ENCODE data around the gene CZIB. TPM values are rescaled to one million over a fixed set of nuclear protein-coding genes. Genes with fewer than 3 reads are reported as not detected.

CZIB gene
- total RNA-seq (10 to 100 TPM; 44.7 to 57.0 (median 49.3) TPM), polyA plus RNA-seq (63.4 TPM)
- long read RNA-seq, donor 1, transcript C1orf123-201 (8 exons, 1,085 nt): major isoform, 20 of 36 reads
- long read RNA-seq, donor 1, partial matches to known transcripts: 5 of 36 reads
- long read RNA-seq, donor 1, other reads (novel, unspliced or antisense): 5 of 36 reads
- long read RNA-seq, donor 2, transcript C1orf123-201 (8 exons, 1,085 nt): major isoform, 12 of 28 reads
- long read RNA-seq, donor 2, partial matches to known transcripts: 0 of 28 reads
- long read RNA-seq, donor 2, other reads (novel, unspliced or antisense): 14 of 28 reads
- long read RNA-seq, donor 3, transcript C1orf123-201 (8 exons, 1,085 nt): major isoform, 38 of 53 reads
- long read RNA-seq, donor 3, partial matches to known transcripts: 3 of 53 reads
- long read RNA-seq, donor 3, other reads (novel, unspliced or antisense): 9 of 53 reads
- long read RNA-seq, donor 4, transcript C1orf123-201 (8 exons, 1,085 nt): major isoform, 12 of 23 reads
- long read RNA-seq, donor 4, partial matches to known transcripts: 1 of 23 reads
- long read RNA-seq, donor 4, other reads (novel, unspliced or antisense): 8 of 23 reads

GRCh38 chr1:53220171-53220961 is at the start of gene CZIB:
Gene CZIB, minus strand, starts transcription at chr1:53220634. Its CDS starts 59 bp downstream, at chr1:53220575.
- H3K9me3 ChIP-seq (ENCODE audit: control insufficient read depth, low read length): no peaks in the 10 kb centered on the region
- H3K4me3 ChIP-seq (ENCODE audit: low read length): peak within 1 kb of the TSS; percentile 44
- H3K4me1 ChIP-seq (ENCODE audit: control insufficient read depth, insufficient read depth, low read length): peaks cover 2% of the 10 kb centered on the region
- H3K27me3 ChIP-seq (ENCODE audit: control insufficient read depth, insufficient read depth): no peaks in the 10 kb centered on the region
- peak; percentile 98 for ATAC-seq
- DNase-seq: peak; percentile 97 to 99 (median 98)
- WGBS: under 1% methylated on average over 61 of the region's 61 CpGs
- H3K27ac ChIP-seq (ENCODE audit: low read length): peak within 1 kb of the TSS; percentile 89
- intact Hi-C loops (cut with DNase I): no loop called here

GRCh38 chr1:53270107-53270506 is 49.7 kb upstream of the CZIB start:
- no peak overlapping the region for H3K27ac ChIP-seq (ENCODE audit: low read length)
- DNase-seq (no peak), ATAC-seq (no peak)
- intact Hi-C loops (cut with DNase I): no loop called here
- H3K27me3 ChIP-seq (ENCODE audit: control insufficient read depth, insufficient read depth): no peaks in the 10 kb centered on the region
- WGBS: 83% methylated on average over 1 of the region's 1 CpG
- no peaks in the 10 kb centered on the region for H3K4me1 ChIP-seq (ENCODE audit: control insufficient read depth, insufficient read depth, low read length)
- no peak overlapping the region for H3K4me3 ChIP-seq (ENCODE audit: low read length)
- no peaks in the 10 kb centered on the region for H3K9me3 ChIP-seq (ENCODE audit: control insufficient read depth, low read length)

- H3K4me3 ChIP-seq (ENCODE audit: low read length): no peak overlapping the region
- intact Hi-C loops (cut with DNase I): no loop called here
- no peaks in the 10 kb centered on the region for H3K4me1 ChIP-seq (ENCODE audit: control insufficient read depth, insufficient read depth, low read length)
- no peaks in the 10 kb centered on the region for H3K27me3 ChIP-seq (ENCODE audit: control insufficient read depth, insufficient read depth)
- ATAC-seq (no peak), DNase-seq (no peak)
- no peaks in the 10 kb centered on the region for H3K9me3 ChIP-seq (ENCODE audit: control insufficient read depth, low read length)
- no peak overlapping the region for H3K27ac ChIP-seq (ENCODE audit: low read length)
Observed at GRCh38 chr1:53267761-53268160, 47.3 kb upstream of the CZIB start.

GRCh38 chr1:53266038-53266437 is 45.6 kb upstream of the CZIB start:
- H3K9me3 ChIP-seq (ENCODE audit: control insufficient read depth, low read length): no peaks in the 10 kb centered on the region
- intact Hi-C loops (cut with DNase I): no loop called here
- no peaks in the 10 kb centered on the region for H3K27me3 ChIP-seq (ENCODE audit: control insufficient read depth, insufficient read depth)
- ATAC-seq (no peak), DNase-seq (no peak)
- H3K4me3 ChIP-seq (ENCODE audit: low read length): no peak overlapping the region
- no peaks in the 10 kb centered on the region for H3K4me1 ChIP-seq (ENCODE audit: control insufficient read depth, insufficient read depth, low read length)
- H3K27ac ChIP-seq (ENCODE audit: low read length): no peak overlapping the region

- intact Hi-C loops (cut with DNase I): no loop called here
- no peaks in the 10 kb centered on the region for H3K27me3 ChIP-seq (ENCODE audit: control insufficient read depth, insufficient read depth)
- H3K27ac ChIP-seq (ENCODE audit: low read length): no peak overlapping the region
- H3K4me3 ChIP-seq (ENCODE audit: low read length): no peak overlapping the region
- WGBS: 96% methylated on average over 4 of the region's 4 CpGs
- H3K9me3 ChIP-seq (ENCODE audit: control insufficient read depth, low read length): no peaks in the 10 kb centered on the region
- DNase-seq (no peak), ATAC-seq (no peak)
- H3K4me1 ChIP-seq (ENCODE audit: control insufficient read depth, insufficient read depth, low read length): no peaks in the 10 kb centered on the region
Observed at GRCh38 chr1:53265581-53265980, 45.1 kb upstream of the CZIB start.

- Histone ChIP-seq H3K27me3 (ENCODE audit: control insufficient read depth, insufficient read depth) (no peaks in the 10 kb centered on the region), H3K9me3 (ENCODE audit: control insufficient read depth, low read length) (no peaks in the 10 kb centered on the region), H3K27ac (ENCODE audit: low read length) (no peak overlapping the region), H3K4me3 (ENCODE audit: low read length) (no peak overlapping the region), H3K4me1 (ENCODE audit: control insufficient read depth, insufficient read depth, low read length) (no peaks in the 10 kb centered on the region)
- ATAC-seq: no peak
- 96% methylated on average over 11 of the region's 11 CpGs for WGBS
- DNase-seq: no peak
- intact Hi-C loops (cut with DNase I): no loop called here
Observed at GRCh38 chr1:53264048-53264447, 43.6 kb upstream of the CZIB start.

GRCh38 chr1:53262000-53262399 is 41.6 kb upstream of the CZIB start:
- no peak overlapping the region for H3K27ac ChIP-seq (ENCODE audit: low read length)
- no peak overlapping the region for H3K4me3 ChIP-seq (ENCODE audit: low read length)
- ATAC-seq (no peak), DNase-seq (no peak)
- intact Hi-C loops (cut with DNase I): no loop called here
- H3K4me1 ChIP-seq (ENCODE audit: control insufficient read depth, insufficient read depth, low read length): no peaks in the 10 kb centered on the region
- no peaks in the 10 kb centered on the region for H3K27me3 ChIP-seq (ENCODE audit: control insufficient read depth, insufficient read depth)
- WGBS: 90% methylated on average over 3 of the region's 3 CpGs
- H3K9me3 ChIP-seq (ENCODE audit: control insufficient read depth, low read length): no peaks in the 10 kb centered on the region

- Histone ChIP-seq H3K27ac (ENCODE audit: low read length) (no peak overlapping the region), H3K4me3 (ENCODE audit: low read length) (no peak overlapping the region), H3K9me3 (ENCODE audit: control insufficient read depth, low read length) (no peaks in the 10 kb centered on the region), H3K4me1 (ENCODE audit: control insufficient read depth, insufficient read depth, low read length) (no peaks in the 10 kb centered on the region), H3K27me3 (ENCODE audit: control insufficient read depth, insufficient read depth) (no peaks in the 10 kb centered on the region)
- intact Hi-C loops (cut with DNase I): no loop called here
- no peak for ATAC-seq
- WGBS: 77% methylated on average over 4 of the region's 4 CpGs
- DNase-seq: no peak
Observed at GRCh38 chr1:53260631-53261247, 40.3 kb upstream of the CZIB start.

- DNase-seq: no peak
- no peak overlapping the region for H3K4me3 ChIP-seq (ENCODE audit: low read length)
- WGBS: 90% methylated on average over 2 of the region's 2 CpGs
- no peaks in the 10 kb centered on the region for H3K4me1 ChIP-seq (ENCODE audit: control insufficient read depth, insufficient read depth, low read length)
- ATAC-seq: no peak
- H3K27ac ChIP-seq (ENCODE audit: low read length): no peak overlapping the region
- H3K9me3 ChIP-seq (ENCODE audit: control insufficient read depth, low read length): no peaks in the 10 kb centered on the region
- intact Hi-C loops (cut with DNase I): no loop called here
- H3K27me3 ChIP-seq (ENCODE audit: control insufficient read depth, insufficient read depth): no peaks in the 10 kb centered on the region
Observed at GRCh38 chr1:53259932-53260331, 39.5 kb upstream of the CZIB start.

- WGBS: 83% methylated on average over 1 of the region's 1 CpG
- Histone ChIP-seq H3K4me3 (ENCODE audit: low read length) (no peak overlapping the region), H3K9me3 (ENCODE audit: control insufficient read depth, low read length) (no peaks in the 10 kb centered on the region), H3K4me1 (ENCODE audit: control insufficient read depth, insufficient read depth, low read length) (no peaks in the 10 kb centered on the region), H3K27ac (ENCODE audit: low read length) (no peak overlapping the region), H3K27me3 (ENCODE audit: control insufficient read depth, insufficient read depth) (no peaks in the 10 kb centered on the region)
- intact Hi-C loops (cut with DNase I): no loop called here
- ATAC-seq: peak in 1 of 2 donors; percentile 21
- no peak for DNase-seq
Observed at GRCh38 chr1:53258216-53258615, 37.8 kb upstream of the CZIB start.

Data from right cardiac atrium (tissue), 5 donors.